MM.1S (cell line): Measurements from ENCODE around the gene KIR3DL3.
A peak's percentile ranks its signal among the peaks of the same experiment; 100 is the strongest.

Experiments used
- DNase-seq: peaks from one replicate; pipeline ENCODE4 v3.0.0-alpha.2; 2015
- H2AFZ ChIP-seq: fragments of 300-600 bp; sonication (generic); 2 replicates; pipeline ENCODE4 v1.6.0; 2016; ENCODE audit warnings: antibody characterized with exemption, low read length
- H3F3A ChIP-seq: fragments of 300-600 bp; sonication (generic); 2 replicates; pipeline ENCODE4 v1.6.1; 2016; ENCODE audit warnings: mild to moderate bottlenecking, antibody characterized with exemption, low read length, moderate library complexity, mixed read lengths; ENCODE audit not compliant: insufficient read depth
- H3K27ac ChIP-seq: fragments of 300-600 bp; sonication (generic); 2 replicates; pipeline ENCODE4 v1.5.1; 2016; ENCODE audit warnings: mild to moderate bottlenecking, low read length
- H3K27me3 ChIP-seq: fragments of 300-600 bp; sonication (generic); replicated peaks from 2 replicates; pipeline ENCODE4 v1.6.0; 2016; ENCODE audit warnings: low read length; ENCODE audit not compliant: insufficient read depth
- H3K36me3 ChIP-seq: fragments of 300-600 bp; sonication (generic); replicated peaks from 2 replicates; pipeline ENCODE4 v1.6.1; 2016; ENCODE audit warnings: mild to moderate bottlenecking, low read length, mixed read lengths; ENCODE audit not compliant: insufficient read depth
- H3K4me1 ChIP-seq: fragments of 300-600 bp; sonication (generic); 2 replicates; pipeline ENCODE4 v1.6.1; 2016; ENCODE audit warnings: low read length, mixed read lengths
- H3K4me2 ChIP-seq: fragments of 300-600 bp; sonication (generic); 2 replicates; pipeline ENCODE4 v1.6.0; 2016; ENCODE audit warnings: low read depth, low read length
- H3K4me3 ChIP-seq: fragments of 300-600 bp; sonication (generic); 2 replicates; pipeline ENCODE4 v1.5.1; 2016; ENCODE audit warnings: low read length, mixed read lengths
- H3K79me2 ChIP-seq: fragments of 300-600 bp; sonication (generic); 2 replicates; pipeline ENCODE4 v1.6.1; 2016; ENCODE audit warnings: mixed run types, low read length, mixed read lengths
- H3K9ac ChIP-seq: fragments of 300-600 bp; sonication (generic); 2 replicates; pipeline ENCODE4 v1.6.1; 2016; ENCODE audit warnings: low read length, mixed read lengths
- H3K9me2 ChIP-seq: fragments of 300-600 bp; sonication (generic); replicated peaks from 2 replicates; pipeline ENCODE4 v1.6.1; 2016; ENCODE audit warnings: mild to moderate bottlenecking, low read length, mixed read lengths; ENCODE audit not compliant: insufficient read depth
- H3K9me3 ChIP-seq: fragments of 300-600 bp; sonication (generic); replicated peaks from 2 replicates; pipeline ENCODE4 v1.6.1; 2016; ENCODE audit warnings: mild to moderate bottlenecking, low read length, mixed read lengths; ENCODE audit not compliant: insufficient read depth
- H4K20me1 ChIP-seq: fragments of 300-600 bp; sonication (generic); 2 replicates; pipeline ENCODE4 v1.6.1; 2016; ENCODE audit warnings: mild to moderate bottlenecking, low read length, moderate library complexity, mixed read lengths; ENCODE audit not compliant: insufficient read depth
- CTCF ChIP-seq: fragments of 300-600 bp; sonication (generic); IDR thresholded peaks from 2 replicates; pipeline ENCODE4 v1.5.1; 2016; ENCODE audit warnings: antibody characterized with exemption, low read length, mixed read lengths
- EZH2 ChIP-seq: fragments of 300-600 bp; sonication (generic); optimal IDR thresholded peaks from 2 replicates; pipeline ENCODE3; 2017; ENCODE audit warnings: low read depth, mild to moderate bottlenecking, antibody characterized with exemption, low read length, mixed read lengths
- EZH2phosphoT487 ChIP-seq: fragments of 300-600 bp; sonication (generic); IDR thresholded peaks from 2 replicates; pipeline ENCODE4 v1.6.1; 2018; ENCODE audit warnings: antibody characterized with exemption, low read length

Gene KIR3DL3

DNA sequence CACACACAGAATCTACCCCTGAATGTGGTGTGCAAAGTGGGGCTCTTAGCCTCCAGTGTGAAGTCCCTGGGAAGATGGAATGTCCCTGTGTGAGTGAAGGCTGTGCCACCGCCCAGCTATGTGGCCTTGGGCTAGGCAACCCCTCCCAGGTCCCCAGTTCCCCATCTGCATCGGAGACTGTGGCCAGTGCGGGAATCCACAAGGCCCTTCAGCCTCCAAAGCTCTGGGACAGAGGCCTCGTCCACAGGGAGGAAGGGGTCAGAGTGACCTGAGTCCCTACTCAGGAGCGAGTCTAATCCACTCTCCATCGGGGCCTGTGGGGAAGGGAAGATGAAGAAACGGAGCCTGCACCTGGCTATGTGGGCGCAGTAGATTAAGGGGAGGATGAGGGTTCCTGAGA, 19.3 kb upstream of the KIR3DL3 start:
- no peak for DNase-seq
- H2AFZ ChIP-seq: no peak overlapping the region
- no peak for TF ChIP-seq CTCF
- TF ChIP-seq EZH2phosphoT487: no peak
- TF ChIP-seq EZH2: no peak
- H3K9ac ChIP-seq: no peak overlapping the region
- H3K9me2 ChIP-seq: no peaks in the 10 kb centered on the region
- no peaks in the 10 kb centered on the region for H3F3A ChIP-seq
- H3K4me2 ChIP-seq: no peak overlapping the region
- H3K79me2 ChIP-seq: no peaks in the 10 kb centered on the region
- no peak overlapping the region for H3K4me3 ChIP-seq
- H3K4me1 ChIP-seq: peaks cover 12% of the 10 kb centered on the region
- no peaks in the 10 kb centered on the region for H4K20me1 ChIP-seq
- H3K9me3 ChIP-seq: no peaks in the 10 kb centered on the region
- no peak overlapping the region for H3K27ac ChIP-seq
- peaks cover 50% of the 10 kb centered on the region for H3K27me3 ChIP-seq
- no peaks in the 10 kb centered on the region for H3K36me3 ChIP-seq

DNA sequence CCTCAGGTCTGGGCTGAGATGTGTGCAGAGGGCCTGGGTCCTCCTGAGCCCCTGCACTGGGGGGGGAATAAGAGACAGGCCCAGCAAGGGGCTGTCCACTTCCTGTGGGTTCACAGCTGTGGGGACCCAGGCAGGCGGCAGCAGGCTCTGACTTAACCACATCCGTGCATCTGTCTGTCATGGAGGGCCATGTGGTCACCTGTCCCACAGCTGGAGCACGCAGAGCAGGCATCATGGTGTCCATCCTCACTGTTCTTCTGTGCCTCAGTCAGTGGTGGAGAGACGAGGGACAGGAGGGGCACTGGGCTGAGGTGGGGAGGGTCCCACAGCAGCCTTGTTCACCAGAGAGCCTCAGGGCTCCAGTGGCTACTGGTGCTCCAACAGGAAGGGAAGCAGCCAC, 16.3 kb upstream of the KIR3DL3 start:
- Histone ChIP-seq H3K9ac (no peak overlapping the region), H3K4me1 (peaks cover 12% of the 10 kb centered on the region), H2AFZ (no peak overlapping the region), H3K9me3 (no peaks in the 10 kb centered on the region), H4K20me1 (no peaks in the 10 kb centered on the region), H3K36me3 (no peaks in the 10 kb centered on the region), H3K27ac (peak overlapping the region; percentile 0; the same call in 1 of the 2 replicates), H3K4me3 (no peak overlapping the region), H3K4me2 (peak overlapping the region; percentile 28), H3K79me2 (no peaks in the 10 kb centered on the region), H3K9me2 (no peaks in the 10 kb centered on the region), H3F3A (no peaks in the 10 kb centered on the region), H3K27me3 (peaks cover 26% of the 10 kb centered on the region)
- peak; percentile 50 for DNase-seq
- TF ChIP-seq CTCF: no peak
- no peak for TF ChIP-seq EZH2phosphoT487
- TF ChIP-seq EZH2: no peak

- H3K27ac ChIP-seq: no peak overlapping the region
- no peaks in the 10 kb centered on the region for H3K9me2 ChIP-seq
- no peak overlapping the region for H3K4me2 ChIP-seq
- no peaks in the 10 kb centered on the region for H3F3A ChIP-seq
- peaks cover 12% of the 10 kb centered on the region for H3K4me1 ChIP-seq
- no peak overlapping the region for H3K4me3 ChIP-seq
- H4K20me1 ChIP-seq: no peaks in the 10 kb centered on the region
- H3K36me3 ChIP-seq: no peaks in the 10 kb centered on the region
- TF ChIP-seq CTCF: no peak
- TF ChIP-seq EZH2phosphoT487: no peak
- no peak for TF ChIP-seq EZH2
- H2AFZ ChIP-seq: no peak overlapping the region
- DNase-seq: no peak
- no peaks in the 10 kb centered on the region for H3K9me3 ChIP-seq
- no peaks in the 10 kb centered on the region for H3K79me2 ChIP-seq
- peaks cover 24% of the 10 kb centered on the region for H3K27me3 ChIP-seq
- no peak overlapping the region for H3K9ac ChIP-seq
These were observed 15.5 kb upstream of the KIR3DL3 start for GRCh38 chr19:54708781-54709180.
